HCEC 1CT (cell line): Measurements from ENCODE around the gene CAMK1D.
"Not testable (repeated sequence)": the region's sequence is repeated elsewhere in the genome, so short reads cannot be mapped to it uniquely, and the experiment has no call there.

Experiments
- DNase-seq: peaks from one replicate; pipeline ENCODE4 v3.0.0-alpha.2; 2017

CAMK1D gene

DNA sequence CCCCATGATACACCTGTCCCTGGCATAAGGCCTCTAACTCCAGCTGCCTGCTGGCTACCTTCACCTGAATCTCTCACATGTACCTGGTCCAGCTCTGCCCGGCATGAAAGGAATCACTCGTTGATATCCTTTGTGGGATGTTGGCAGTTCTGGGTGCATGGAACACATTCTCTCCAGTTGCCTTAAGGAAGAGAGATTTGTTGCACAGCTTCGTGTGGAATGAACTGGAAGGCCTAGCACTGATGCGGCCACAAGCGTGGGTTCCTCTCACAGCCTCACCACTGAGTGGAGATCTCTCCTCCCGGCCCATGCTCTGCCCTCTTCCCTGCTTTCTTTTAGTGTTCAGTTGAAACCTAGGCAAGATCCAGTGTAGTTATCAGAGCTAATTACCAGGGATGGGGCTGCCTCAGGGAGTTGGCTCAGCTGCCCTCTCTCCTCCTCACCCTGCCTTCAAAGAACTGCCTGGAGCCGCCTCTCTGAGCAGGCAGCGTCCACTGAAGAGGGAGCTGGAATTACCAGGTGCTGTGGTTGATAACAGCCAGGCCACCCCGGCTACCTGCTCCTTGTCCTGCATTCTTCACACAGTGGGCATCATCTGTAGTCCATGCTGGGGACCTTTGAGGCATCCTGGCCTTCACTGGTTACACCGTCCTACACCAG, 457.9 kb downstream of the CAMK1D start:
- DNase-seq = no peak

DNA sequence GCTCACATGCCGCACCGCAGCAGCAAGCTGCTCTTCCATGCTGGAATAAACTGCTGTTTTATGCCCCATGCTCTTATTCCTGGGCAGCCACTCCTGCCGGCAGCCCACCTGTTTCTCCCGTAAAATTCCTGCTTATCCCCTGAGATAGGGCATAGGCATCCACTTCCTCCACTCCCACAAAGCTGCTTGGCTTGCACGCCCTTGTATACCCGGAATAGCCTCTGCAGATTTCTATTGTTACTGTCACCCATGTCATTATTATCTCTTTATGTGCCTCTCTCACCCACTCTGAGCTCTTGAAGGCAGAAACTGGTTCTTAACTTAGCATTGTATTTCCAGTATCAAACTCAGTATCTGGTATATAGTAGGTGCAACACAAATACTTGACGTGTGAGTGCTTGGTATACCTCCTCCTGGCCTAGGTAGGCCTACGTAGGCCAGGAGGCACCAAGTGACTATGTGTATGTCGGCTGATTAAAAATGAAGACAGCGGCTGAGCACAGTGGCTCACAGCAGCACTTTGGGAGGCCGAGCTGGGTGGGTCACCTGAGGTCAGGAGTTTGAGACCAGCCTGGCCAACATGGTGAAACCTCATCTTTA, 458.8 kb downstream of the CAMK1D start:
- no peak for DNase-seq

DNA sequence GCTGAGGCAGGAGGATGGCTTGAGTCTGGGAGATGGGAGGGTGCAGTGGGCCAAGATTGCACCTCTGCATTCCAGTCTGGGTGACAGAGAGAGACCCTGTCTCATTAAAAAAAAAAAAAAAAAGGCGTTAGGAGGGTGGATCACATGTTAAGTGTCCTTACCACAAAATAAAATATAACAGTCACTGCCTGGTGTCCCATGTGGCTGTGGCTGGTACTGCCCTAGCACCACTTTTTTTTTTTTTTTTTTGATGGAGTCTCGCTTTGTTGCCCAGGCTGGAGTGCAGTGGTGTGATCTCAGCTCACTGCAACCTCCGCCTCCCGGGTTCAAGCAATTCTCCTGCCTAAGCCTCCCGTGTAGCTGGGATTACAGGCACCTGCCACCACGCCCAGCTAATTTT, 460.7 kb downstream of the CAMK1D start:
- DNase-seq = not testable (repeated sequence)

DNA sequence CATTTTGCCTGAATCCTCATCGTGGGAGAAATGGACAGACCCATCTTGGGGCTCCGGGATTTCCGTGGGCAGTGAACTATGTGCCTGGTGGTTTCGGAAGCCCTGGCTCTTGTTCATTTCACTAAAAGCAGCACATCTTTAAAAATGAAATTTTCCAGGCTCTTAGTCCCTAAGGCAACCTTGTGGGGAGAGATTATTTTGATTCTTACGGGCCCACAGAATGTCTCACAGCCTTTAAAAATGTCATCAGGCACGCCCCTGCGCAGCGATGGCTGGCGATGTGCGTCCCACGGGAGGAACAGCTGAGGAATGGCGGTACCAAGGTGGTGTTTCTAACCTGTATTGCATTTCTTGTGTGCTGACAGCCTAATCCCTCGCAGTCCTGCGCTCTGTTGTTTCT, 462.5 kb downstream of the CAMK1D start:
- no peak for DNase-seq

DNA sequence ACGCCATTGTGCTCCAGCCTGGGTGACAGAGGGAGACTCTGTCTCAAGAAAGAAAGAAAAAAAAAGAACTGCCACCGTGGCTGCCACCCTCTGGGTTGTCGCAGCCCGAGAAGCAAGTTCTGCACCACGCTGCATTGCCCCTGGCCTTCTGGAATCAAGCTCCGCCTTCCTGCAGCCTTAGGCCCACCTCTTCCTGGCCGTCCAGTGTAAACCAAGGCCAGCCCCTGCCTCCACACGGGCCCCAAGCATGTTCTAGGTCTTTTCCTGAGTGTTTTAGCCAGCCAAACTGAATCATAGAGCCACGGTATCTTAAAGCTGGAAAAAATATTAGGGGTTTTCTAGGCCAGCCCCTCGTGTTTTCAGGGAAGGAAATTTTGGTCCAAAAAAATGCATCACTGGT, 463.2 kb downstream of the CAMK1D start:
- no peak for DNase-seq

DNA sequence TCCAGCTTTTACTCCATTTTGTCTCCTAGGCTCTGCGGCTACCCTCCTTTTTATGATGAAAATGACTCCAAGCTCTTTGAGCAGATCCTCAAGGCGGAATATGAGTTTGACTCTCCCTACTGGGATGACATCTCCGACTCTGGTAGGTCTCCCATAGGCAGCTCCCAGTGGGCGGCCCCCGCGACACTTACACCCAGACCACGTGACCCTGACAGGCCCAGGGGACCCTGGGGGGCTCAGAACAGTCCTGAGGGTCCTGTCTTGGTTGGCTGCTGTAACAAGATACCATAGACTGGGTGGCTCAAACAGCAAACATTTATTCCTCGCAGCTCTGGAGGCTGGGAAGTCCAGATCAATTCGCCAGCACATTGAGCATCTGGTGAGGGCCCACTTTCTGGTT, 464.8 kb downstream of the CAMK1D start:
- DNase-seq = no peak

DNA sequence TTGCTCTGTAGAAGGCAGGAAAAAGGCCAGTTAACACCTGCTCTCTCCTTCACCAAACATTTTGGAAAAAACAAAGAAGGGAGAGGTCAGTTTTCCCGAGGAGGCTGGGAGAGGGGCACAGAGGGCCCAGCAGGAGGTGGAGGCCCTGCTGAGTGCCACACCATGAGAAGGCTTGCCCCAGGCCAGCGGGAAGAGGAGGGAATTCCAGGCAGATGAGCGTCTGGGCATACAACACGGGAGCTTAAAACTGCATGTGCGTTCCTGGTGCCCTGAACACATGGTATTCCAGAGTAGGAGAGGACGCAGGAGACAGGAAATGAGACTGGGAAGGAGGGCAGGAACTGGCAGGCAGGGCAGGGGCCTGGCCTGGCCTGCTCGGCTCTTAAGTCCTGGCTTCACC, 469.7 kb downstream of the CAMK1D start:
- DNase-seq = no peak

DNA sequence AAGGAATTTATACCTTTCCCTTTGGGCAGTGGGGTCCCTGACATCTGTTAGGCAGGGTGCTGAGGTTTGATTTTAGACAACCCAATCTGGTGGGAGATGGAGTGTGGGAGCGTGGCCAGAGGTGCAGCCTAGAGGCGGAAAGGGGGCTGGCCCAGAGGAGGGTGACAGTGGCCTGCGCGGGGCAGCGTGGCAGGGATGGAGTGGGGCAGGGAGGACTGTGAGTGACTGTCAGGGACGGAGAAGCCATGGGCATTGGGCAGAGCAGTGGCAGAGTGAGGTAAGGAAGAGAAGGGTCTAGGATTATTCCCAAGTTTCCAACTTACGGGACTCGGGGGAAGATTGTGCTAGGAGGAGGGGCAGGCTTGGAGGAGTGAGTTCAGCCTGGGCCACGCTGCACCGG, 470.3 kb downstream of the CAMK1D start:
- DNase-seq = no peak

DNA sequence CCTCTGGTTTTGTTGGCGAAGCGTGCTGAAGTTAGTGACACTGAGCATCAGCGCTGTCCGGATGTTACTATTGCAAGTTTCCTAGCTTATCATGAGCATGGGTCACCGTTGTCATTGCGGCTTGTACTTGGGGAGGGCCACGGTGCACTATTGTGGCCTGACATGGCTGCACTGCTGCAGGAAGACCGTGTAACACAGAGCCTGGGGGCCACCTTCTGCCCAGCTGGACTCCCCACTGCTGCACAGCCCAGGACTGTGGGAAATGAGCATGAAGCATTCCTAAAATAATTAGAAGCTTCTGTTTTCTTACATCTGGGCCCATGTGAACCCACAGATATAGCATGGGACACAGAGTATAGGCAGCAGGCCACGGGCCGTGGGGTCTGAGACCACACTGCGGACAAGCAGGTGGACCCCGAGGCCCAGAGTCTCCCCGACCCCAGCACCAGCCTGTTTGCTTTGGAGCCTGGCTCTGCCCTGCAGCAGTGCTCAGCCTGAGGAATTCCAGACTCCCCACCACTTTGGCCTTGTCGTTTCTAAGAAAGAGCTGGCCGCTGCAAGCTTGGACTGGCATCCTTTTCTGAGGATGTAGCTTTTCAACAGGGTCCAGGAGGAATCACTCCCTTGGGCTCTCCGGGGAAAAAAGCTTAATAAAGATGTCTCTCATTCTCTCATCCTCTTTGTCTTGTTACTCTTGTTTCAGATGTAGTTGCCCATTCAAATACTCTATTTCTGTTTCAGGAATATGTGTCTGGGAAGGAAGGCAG, 473.0 kb downstream of the CAMK1D start:
- no peak for DNase-seq

DNA sequence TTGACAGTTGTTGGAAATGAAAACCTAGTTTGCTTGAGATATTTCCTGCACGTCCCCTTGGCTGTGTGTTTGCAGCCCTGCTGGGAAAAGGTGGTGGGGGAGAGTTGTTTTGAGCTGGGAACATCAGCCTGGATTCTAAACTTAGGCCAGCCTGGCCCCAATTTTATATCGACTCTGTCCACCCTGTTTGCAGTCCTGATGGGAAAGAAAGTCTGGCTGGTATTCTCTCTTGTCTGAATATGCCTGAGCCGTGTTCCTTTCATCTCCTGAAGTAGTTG, 473.5 kb downstream of the CAMK1D start:
- DNase-seq = no peak

DNA sequence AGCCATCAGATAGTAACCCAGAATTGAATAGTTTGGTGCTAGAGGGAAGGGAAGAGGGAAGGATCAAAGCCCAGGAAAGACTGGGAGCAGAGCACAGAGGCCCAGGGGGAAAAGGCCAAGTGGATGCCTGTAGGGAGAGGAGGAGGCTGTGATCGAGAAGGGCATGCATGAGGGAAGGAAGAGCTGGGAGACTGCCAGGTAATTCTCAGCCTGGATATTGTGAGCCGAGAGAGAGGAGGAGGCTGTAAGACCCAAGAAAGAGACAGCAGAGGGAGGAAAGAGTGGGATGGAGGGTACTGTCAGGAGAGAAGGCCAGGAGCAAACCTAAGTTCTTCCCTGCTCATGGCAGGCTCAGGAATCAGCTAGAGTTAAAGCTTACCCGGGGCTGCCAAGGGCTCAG, 474.0 kb downstream of the CAMK1D start:
- no peak for DNase-seq

DNA sequence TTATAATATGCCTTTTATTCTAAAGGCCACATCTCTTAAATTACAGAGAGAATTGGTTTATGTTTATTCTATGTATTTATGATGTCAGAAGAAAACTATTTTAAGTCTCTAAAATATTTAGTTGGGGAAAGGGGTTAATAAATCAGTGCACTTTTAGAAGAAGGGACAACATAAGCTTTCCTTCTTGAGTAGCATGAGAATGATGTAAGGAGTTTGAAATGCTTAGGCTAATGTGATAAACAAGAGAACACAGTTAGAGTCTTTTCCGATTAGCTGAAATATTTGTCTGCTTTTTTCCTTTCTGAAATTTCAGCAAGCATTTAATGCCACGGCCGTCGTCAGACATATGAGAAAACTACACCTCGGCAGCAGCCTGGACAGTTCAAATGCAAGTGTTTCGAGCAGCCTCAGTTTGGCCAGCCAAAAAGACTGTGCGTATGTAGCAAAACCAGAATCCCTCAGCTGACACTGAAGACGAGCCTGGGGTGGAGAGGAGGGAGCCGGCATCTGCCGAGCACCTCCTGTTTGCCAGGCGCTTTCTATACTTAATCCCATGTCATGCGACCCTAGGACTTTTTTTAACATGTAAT, 476.0 kb downstream of the CAMK1D start:
- DNase-seq = peak; percentile 1

DNA sequence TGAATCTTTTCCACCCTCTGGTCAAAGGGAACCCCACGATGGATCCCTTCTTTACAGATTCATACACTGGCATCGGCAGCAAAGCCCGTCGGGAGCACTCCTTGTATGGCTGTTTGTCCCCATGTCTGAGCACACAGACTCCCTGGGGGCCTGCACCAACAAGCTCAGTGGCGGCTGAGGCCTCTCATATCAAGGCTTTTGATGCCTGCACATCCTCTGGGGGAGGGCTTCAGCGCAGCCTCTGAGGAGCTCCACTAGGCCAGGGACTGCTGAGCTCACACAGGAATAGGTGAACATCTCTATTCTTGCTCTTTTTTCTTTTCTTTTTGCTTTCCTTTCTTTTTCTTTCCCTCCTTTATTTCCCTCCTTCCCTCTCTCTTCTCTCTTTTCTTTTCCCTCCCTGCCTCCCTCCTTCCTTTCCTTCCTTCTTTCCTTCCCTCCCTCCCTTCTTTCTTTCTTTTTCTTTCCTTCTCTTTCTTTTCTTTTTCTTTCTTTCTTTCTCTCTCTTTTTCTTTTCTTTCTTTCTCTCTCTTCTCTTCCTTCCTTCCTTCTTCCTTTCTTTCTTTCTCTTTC, 477.5 kb downstream of the CAMK1D start:
- DNase-seq = no peak

DNA sequence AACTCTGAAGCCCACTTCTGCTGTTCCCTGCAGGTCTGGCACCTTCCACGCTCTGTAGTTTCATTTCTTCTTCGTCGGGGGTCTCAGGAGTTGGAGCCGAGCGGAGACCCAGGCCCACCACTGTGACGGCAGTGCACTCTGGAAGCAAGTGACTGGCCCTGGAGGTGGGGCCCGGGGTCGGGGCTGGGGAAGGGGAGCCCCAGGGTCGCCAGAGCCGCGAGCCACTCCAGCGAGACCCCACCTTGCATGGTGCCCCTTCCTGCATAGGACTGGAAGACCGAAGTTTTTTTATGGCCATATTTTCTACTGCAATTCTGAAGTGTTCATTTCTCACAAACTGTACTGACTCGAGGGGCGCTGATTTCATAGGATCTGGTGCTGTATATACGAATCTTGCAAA, 479.4 kb downstream of the CAMK1D start:
- DNase-seq = no peak

DNA sequence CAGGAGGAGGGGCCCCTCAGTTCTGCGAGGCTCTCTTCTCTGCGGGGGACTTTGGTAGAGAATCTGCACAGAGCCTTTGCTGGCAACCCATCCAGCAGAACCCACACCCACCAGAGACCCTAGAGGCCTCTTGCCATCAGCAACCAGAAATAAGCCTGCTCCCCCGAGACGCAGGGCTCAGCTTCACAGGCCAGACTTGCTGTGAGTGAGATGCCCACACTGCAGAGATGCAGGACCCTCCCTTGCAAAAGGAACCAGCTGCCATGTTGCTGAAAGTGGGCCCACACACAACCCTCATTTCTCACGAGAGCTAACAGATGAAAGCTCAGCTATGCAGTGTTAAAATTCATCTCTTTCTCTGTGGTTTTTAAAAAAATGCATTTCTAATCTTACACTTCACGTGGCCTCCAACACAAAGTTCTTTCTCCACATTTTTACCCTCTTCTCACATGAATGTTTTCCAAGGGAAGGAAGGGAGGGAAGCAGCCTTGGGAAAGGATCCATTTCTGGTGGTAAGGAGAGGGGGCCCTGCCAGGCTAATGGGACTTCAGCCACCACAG, 480.6 kb downstream of the CAMK1D start:
- DNase-seq = no peak

DNA sequence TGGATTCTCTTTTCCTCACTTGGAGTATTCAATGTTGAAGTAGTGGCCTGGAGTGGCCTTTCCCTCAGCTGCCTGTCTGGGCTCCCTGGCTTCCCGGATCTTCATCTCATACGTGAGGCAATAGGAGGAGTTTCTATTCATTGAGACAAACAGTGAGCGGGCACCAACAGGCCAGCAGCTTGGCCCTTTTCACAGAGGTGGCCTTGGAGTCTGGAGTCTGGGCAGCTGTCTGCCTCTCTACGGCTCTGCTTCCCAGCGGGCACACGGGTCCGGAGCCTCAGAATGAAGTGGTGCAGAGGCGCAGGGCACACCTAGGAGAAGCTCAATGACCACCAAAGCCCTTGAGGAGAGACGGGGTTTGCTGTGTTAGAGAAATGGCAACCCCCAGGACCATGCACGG, 482.7 kb downstream of the CAMK1D start:
- no peak for DNase-seq

DNA sequence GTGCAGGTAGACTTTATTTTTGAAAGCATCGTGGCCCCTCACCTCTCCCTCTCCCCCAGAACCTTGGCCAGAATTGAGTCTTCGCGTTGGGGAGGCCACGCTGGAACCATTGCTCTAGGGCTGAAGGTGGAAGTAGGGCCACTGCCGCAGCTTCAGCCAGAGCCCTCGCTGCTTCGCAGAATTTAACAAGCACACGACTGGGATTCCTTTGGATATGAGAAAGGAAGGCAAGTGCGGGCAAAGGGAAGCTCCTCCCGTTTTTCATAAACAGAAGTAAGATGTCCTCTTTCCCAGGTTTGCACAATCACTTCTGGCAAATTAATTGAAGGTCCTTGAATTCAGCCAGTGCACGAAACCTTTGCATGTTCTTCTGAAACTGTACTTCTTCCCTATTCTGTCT, 484.1 kb downstream of the CAMK1D start:
- DNase-seq = no peak

DNA sequence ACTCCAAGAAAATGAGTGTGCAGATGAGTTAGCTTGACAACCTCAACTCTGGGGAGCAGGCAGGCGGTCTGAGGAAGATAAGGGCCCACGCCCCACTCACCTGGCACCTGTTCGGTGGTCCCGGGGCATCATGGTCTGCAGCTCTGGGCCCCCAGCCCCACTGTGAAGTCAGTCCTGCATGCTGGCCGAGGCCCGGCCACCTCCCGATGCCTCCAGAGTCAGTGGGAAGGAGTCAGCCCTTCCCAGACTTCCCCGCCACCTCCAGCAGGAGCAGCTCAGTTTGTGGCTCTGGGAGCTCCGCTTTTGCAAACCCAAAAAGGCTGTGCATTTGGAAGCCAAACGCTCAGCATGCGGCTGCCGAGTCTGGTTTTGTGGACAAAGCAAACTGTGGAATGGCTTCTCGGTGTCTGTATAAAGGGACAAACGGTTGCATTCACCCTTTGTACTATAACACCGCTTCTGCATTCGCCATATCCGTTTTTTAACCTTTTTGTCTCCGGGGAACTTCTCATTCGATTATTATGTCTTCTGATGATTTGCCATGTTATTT, 484.8 kb downstream of the CAMK1D start:
- DNase-seq = no peak

DNA sequence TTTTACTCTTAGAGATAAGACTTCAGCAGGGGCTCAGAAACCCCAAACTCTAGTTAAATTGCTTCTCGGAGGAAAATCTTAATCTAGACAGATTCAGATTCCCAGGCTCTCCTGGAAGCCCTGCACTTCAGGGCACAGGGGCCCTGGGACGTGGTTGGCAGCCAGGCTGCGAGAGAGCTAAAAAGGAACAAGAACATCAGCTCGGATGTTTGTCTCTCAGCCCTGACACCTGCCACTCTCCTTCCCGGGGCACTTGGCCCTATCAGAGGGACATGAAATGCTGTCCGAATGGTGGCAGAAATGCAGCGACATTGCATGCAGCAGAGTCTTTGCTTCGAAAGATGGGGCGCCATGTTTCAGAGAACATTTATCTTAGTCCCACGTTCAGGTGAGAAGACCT, 485.4 kb downstream of the CAMK1D start:
- DNase-seq = no peak

DNA sequence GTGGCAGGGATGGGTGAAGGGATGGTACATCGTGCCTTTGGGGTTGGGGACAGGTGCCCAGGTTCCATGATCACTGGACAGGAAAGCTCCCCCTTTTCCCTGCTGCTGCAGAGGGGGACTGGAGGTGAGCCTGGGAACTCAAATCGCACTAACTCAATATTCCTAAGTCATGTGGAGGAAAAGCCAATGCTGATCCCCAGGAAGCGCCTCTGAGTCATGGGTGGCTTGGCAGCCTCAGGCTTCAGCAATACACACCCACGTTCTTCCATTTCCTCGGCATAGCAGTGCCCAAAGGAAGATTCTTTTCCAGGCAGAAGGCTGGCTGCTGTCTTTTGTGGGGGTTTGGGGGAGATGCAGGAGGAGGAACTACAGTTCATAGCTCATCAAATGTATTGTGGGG, 486.4 kb downstream of the CAMK1D start:
- DNase-seq = no peak

DNA sequence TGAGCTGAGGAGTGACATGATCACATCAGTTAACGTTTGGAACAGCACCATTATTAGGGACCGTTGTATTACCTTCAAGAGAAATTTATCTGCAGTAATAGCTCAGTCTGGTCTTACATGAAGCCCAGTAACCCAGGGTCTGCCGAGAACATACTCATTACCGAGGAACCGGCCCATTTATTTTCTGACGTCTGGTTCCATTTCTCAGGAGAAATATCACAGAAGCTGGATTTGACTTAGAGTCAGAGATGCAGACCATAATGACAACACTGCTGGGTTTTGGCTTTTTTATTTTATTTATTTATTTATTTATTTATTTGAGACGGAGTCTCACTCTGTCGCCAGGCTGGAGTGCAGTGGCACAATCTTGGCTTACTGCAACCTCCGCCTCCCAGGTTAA, 489.0 kb downstream of the CAMK1D start:
- DNase-seq = no peak

DNA sequence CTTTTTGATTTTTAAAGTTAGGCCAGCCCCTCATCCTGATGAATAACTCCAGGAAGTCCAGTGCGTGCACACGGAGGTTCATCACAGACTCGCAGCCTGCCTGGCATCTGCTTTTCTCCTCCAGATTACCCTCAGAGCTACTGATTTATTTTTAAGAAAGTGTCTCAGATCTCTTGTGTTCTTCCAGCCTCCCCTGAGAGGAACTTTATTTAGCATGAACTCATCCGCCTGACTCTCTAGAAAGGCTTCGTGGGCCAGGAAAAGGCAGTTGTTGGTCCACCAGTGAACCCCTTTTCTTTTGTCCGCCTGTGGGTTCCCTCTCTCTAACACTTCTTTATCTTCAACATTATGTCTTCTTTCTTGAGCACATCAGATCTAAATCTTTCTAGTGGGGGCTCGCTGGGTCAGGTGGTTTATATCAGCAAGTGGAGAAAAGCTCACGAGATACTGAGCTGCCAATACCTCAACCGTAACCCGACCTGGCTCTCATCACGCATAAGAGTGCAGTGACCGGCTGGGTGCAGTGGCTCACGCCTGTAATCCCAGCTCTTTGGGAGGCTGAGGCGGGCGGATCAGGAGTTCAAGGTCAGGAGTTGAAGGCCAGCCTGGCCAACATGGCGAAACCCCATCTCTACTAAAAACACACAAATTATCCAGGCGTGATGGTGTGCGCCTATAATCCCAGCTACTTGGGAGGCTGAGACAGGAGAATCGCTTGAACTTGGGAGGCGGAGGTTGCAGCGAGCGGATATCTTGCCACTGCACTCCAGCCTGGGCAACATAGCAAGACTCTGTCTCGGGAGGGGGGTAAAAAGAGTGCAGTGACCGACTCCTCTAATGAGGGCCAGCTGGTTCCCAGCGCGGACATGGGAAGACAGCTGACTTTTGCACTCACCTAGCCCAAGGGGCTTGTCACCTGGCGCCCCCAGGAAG, 489.9 kb downstream of the CAMK1D start:
- DNase-seq = no peak
